H1 (cell line): ENCODE results near the gene DDC. TPM values are rescaled to one million over a fixed set of nuclear protein-coding genes. Genes with fewer than 3 reads are reported as not detected.

Source experiments
- BRCA1 ChIP-seq: IDR thresholded peaks from 2 replicates; pipeline ENCODE4 v1.6.1; 2012; ENCODE audit warnings: low read depth, low read length, improper control_type of control experiment
- CHD7 ChIP-seq: fragments of 300-600 bp; sonication (generic); IDR thresholded peaks from 2 replicates; pipeline ENCODE4 v1.7.1; 2012; ENCODE audit warnings: low read length, moderate library complexity, mild to moderate bottlenecking, inconsistent platforms; ENCODE audit not compliant: insufficient replicate concordance
- CREB1 ChIP-seq: IDR thresholded peaks from 2 replicates; pipeline ENCODE4 v1.6.1; 2012; ENCODE audit warnings: inconsistent platforms
- EP300 ChIP-seq, 2 experiments: IDR thresholded peaks; 1 replicate in 1 of 2; 2 replicates in 1 of 2; pipeline ENCODE4 v1.6.1; 2011 to 2012; ENCODE audit warnings: low read depth in 2 of 2, low read length in 2 of 2, mild to moderate bottlenecking in 2 of 2, borderline replicate concordance in 1 of 2, inconsistent platforms in 1 of 2, moderate library complexity in 1 of 2
- GTF2F1 ChIP-seq: IDR thresholded peaks from 2 replicates; pipeline ENCODE4 v1.6.1; 2012; ENCODE audit warnings: low read depth, low read length, improper control_type of control experiment, borderline replicate concordance
- JUN ChIP-seq: IDR thresholded peaks from 2 replicates; pipeline ENCODE4 v1.6.1; 2011; ENCODE audit warnings: low read depth, mild to moderate bottlenecking, improper control_type of control experiment, low read length
- POLR2AphosphoS5 ChIP-seq: IDR thresholded peaks from 2 replicates; pipeline ENCODE4 v1.6.1; 2011; ENCODE audit warnings: low read depth, low read length
- POU5F1 ChIP-seq: IDR thresholded peaks from 2 replicates; pipeline ENCODE4 v1.6.1; 2011; ENCODE audit warnings: low read depth, mild to moderate bottlenecking, low read length, moderate library complexity
- RFX5 ChIP-seq: IDR thresholded peaks from 2 replicates; pipeline ENCODE4 v1.6.1; 2011; ENCODE audit warnings: low read depth, low read length, improper control_type of control experiment, borderline replicate concordance
- SIRT6 ChIP-seq: IDR thresholded peaks from one replicate; pipeline ENCODE4 v1.7.1; 2012; ENCODE audit warnings: low read length, inconsistent platforms
- ZNF274 ChIP-seq: IDR thresholded peaks from 2 replicates; pipeline ENCODE4 v1.7.0; 2012; ENCODE audit warnings: low read length, borderline replicate concordance; ENCODE audit errors: extremely low read depth
- polyA plus RNA-seq, 7 experiments: library from polyadenylated mRNA; depleted of rRNA in 3 of 7; stranded (reverse) in 5 of 7; unstranded in 2 of 7; fragments of >200 nt in 5 of 7; fragments of 200-250 nt in 2 of 7; gene quantifications; 1 replicate in 5 of 7; 2 replicates in 1 of 7; 4 replicates in 1 of 7; pipeline versions ENCODE4 v1.2.1 to v1.2.3, GENCODE V29; 2011 to 2013; ENCODE audit warnings: missing spikeins in 2 of 7, mixed read lengths in 2 of 7
- total RNA-seq: library from RNA; stranded (reverse); fragmentation: NEBNext Ultra II Directional; extraction: Animal tissue kit (Norgen Biotek cat#: 25700); gene quantifications from 2 replicates; pipeline ENCODE4 v1.2.1, GENCODE V29; 2021

The DDC gene
- total and polyA plus RNA-seq, 2 of the 8 experiments (the other 6 are each of a cell fraction or from before 2014, with no cell fraction given) = 0.05 TPM; not detected in 1

- TF ChIP-seq CHD7 = no peak
- no peak for TF ChIP-seq POU5F1
- no peak for TF ChIP-seq ZNF274
- no peak for TF ChIP-seq JUN
- no peak for TF ChIP-seq BRCA1
- TF ChIP-seq CREB1 = no peak
- no peak for TF ChIP-seq SIRT6
- no peak for TF ChIP-seq RFX5
- TF ChIP-seq GTF2F1 = no peak
- no peak for TF ChIP-seq POLR2AphosphoS5
- TF ChIP-seq EP300 (IDR thresholded peaks at IDR 0.05; ENCODE audit: borderline replicate concordance in 1 of 2, low read depth in 2 of 2, low read length in 2 of 2) = no peak
These were observed 98.2 kb downstream of the DDC start (continued) for GRCh38 chr7:50466815-50467585.
